Panc1 (cell line): ENCODE results near the gene ZNF362.

Experiments used
- CTCF ChIP-seq: fragments of 450-650 bp; IDR thresholded peaks from 2 replicates; pipeline ENCODE4 v1.5.1; 2017; ENCODE audit warnings: mild to moderate bottlenecking
- POLR2AphosphoS5 ChIP-seq: IDR thresholded peaks from 2 replicates; pipeline ENCODE4 v1.6.1; 2012; ENCODE audit warnings: mild to moderate bottlenecking, low read depth, low read length, moderate library complexity
- REST ChIP-seq, 2 experiments: IDR thresholded peaks; 2 replicates each; pipeline ENCODE4 v1.6.1; 2011 to 2012; ENCODE audit warnings: low read depth in 2 of 2, control low read depth in 1 of 2, low read length in 1 of 2, mild to moderate bottlenecking in 1 of 2, moderate library complexity in 1 of 2; ENCODE audit not compliant: insufficient read depth in 1 of 2
- SIN3A ChIP-seq: IDR thresholded peaks from 2 replicates; pipeline ENCODE4 v1.6.1; 2012; ENCODE audit warnings: low read depth, mild to moderate bottlenecking, low read length, moderate library complexity, borderline replicate concordance; ENCODE audit not compliant: insufficient read depth
- TCF7L2 ChIP-seq: IDR thresholded peaks from 2 replicates; pipeline ENCODE4 v1.6.1; 2011; ENCODE audit warnings: mild to moderate bottlenecking, low read depth, low read length, inconsistent platforms

- TF ChIP-seq CTCF, result no peak
- TF ChIP-seq POLR2AphosphoS5, result no peak
- TF ChIP-seq REST (IDR thresholded peaks at IDR 0.05; ENCODE audit: insufficient read depth in 1 of 2, low read depth in 2 of 2, low read length in 1 of 2), result no peak
- no peak for TF ChIP-seq SIN3A
- TF ChIP-seq TCF7L2, result no peak
Observed at GRCh38 chr1:33244809-33245186, 11.5 kb upstream of the ZNF362 start.
